Testis (tissue), 2 donors: Measurements from ENCODE around the gene SLC3A2.

Source experiments
- POLR2A ChIP-seq: fragments of 450-650 bp; IDR thresholded peaks from one replicate; pipeline ENCODE4 v1.6.1; 2017; ENCODE audit warnings: antibody characterized with exemption, mild to moderate bottlenecking, moderate library complexity
- TF ChIP-seq, protein P1 (sequence below), 3 experiments: fragments of 450-650 bp in 2 of 3; fragments of 200-600 bp in 1 of 3; sonication (generic) in 1 of 3; IDR thresholded peaks; one replicate each; pipeline ENCODE4 v1.5.1; 2016 to 2019; ENCODE audit warnings: antibody characterized with exemption in 3 of 3, mild to moderate bottlenecking in 2 of 3, moderate library complexity in 1 of 3

GRCh38 chr11:62844154-62844553 lies 36.5 kb upstream of the SLC3A2 start:
- TF ChIP-seq POLR2A = no peak
- TF ChIP-seq, protein P1, sequence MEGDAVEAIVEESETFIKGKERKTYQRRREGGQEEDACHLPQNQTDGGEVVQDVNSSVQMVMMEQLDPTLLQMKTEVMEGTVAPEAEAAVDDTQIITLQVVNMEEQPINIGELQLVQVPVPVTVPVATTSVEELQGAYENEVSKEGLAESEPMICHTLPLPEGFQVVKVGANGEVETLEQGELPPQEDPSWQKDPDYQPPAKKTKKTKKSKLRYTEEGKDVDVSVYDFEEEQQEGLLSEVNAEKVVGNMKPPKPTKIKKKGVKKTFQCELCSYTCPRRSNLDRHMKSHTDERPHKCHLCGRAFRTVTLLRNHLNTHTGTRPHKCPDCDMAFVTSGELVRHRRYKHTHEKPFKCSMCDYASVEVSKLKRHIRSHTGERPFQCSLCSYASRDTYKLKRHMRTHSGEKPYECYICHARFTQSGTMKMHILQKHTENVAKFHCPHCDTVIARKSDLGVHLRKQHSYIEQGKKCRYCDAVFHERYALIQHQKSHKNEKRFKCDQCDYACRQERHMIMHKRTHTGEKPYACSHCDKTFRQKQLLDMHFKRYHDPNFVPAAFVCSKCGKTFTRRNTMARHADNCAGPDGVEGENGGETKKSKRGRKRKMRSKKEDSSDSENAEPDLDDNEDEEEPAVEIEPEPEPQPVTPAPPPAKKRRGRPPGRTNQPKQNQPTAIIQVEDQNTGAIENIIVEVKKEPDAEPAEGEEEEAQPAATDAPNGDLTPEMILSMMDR (IDR thresholded peaks at IDR 0.05) = no peak
